GM21390 (cell line): ENCODE data around the gene AHR.
"Not testable (repeated sequence)": the region's sequence is repeated elsewhere in the genome, so short reads cannot be mapped to it uniquely, and the experiment has no call there.

Source experiments
- ATAC-seq: cut with Tn5 transposase; IDR thresholded peaks from one replicate; pipeline ENCODE4 v1.9.1; 2021; ENCODE audit not compliant: unreplicated experiment

AHR gene

DNA sequence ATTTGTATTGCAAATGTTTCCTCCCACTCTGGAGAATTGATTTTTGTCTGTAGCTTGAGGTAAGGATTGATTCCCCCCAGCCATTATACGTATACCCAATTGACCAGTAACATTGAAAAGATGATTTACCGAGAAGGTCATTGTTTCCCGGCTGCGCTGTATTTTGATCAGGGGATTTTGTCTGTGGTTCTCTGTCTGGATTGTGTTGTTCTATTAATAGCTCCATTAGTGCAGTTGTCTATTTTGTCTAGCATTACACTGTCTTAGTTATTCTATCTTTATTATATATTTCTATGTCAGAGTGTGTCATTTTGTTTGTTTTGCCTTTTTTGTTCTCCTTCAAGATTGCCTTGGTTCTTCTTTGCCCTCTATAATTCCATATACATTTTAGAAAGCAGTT is 37.7 kb downstream of the AHR start:
- no peak for ATAC-seq

DNA sequence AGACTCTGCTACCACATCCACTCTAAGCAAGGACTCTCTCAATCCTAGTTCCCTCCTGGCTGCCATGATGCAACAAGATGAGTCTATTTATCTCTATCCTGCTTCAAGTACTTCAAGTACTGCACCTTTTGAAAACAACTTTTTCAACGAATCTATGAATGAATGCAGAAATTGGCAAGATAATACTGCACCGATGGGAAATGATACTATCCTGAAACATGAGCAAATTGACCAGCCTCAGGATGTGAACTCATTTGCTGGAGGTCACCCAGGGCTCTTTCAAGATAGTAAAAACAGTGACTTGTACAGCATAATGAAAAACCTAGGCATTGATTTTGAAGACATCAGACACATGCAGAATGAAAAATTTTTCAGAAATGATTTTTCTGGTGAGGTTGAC is 40.7 kb downstream of the AHR start:
- no peak for ATAC-seq

DNA sequence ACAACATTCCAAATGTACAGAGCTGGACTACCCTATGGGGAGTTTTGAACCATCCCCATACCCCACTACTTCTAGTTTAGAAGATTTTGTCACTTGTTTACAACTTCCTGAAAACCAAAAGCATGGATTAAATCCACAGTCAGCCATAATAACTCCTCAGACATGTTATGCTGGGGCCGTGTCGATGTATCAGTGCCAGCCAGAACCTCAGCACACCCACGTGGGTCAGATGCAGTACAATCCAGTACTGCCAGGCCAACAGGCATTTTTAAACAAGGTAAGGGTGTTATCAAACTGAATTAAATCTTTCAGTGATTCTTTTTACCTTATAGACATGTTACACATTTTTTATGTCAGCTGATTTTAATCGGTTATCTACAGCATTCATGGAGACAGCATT is 41.5 kb downstream of the AHR start:
- ATAC-seq, result no peak

DNA sequence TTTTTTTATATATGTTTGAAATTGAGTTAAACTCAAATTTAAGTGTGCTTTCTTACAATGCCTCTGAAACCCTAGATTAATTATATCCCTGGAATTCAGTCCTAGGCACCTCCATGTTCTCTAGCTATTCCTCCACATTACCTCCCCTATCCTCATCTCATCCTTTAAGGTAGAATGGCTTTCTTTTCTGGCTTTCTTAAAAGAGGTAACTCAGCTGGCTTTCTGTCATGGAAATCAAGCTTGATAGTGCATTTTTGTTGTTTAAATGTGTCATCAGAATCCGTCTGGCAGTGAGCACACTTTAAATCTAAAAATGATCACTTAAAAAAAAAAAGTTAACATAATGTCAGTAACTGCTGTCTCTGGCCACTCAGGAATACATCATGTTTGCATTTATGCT is 42.2 kb downstream of the AHR start:
- ATAC-seq, result no peak

DNA sequence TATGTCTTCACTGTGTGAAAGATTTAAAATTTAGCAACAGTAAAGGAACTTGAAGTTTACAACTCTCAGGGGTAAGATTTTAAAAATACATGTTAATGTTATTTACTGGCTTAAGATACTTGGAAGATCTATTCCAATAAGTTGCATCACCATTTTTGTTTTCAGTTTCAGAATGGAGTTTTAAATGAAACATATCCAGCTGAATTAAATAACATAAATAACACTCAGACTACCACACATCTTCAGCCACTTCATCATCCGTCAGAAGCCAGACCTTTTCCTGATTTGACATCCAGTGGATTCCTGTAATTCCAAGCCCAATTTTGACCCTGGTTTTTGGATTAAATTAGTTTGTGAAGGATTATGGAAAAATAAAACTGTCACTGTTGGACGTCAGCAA is 44.3 kb downstream of the AHR start:
- ATAC-seq, result no peak

DNA sequence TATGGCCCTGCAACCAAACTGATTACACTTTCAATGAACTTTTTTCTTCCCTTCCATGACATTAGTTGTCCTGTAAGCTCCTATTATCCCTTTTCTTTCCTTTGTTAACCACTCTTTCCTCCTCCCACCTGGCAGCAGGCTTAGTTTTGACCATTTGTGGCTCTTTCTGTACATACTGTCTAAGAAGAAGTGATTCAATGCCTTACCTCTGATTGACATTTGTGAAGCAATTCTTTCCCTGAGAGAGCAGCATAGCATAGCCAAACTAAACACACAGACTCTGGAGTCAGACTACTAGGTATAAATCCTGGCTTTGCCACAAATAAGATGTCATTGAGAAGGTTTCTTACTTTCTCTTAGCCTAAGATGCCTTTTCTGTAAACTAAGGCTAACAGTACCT is 48.9 kb downstream of the AHR start:
- ATAC-seq, result no peak

DNA sequence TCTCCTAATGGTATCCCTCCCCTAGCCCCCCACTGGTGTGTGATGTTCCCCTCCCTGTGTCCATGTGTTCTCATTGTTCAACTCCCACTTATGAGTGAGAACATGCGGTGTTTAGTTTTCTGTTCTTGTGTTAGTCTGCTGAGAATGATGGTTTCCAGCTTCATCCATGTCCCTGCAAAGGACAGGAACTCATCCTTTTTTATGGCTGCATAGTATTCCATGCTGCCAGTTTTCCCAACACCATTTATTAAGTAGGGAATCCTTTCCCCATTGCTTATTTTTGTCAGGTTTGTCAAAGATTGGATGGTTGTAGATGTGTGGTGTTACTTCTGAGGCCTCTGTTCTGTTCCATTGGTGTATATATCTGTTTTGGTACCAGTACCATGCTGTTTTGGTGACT is 50.5 kb downstream of the AHR start:
- ATAC-seq, result not testable (repeated sequence)

DNA sequence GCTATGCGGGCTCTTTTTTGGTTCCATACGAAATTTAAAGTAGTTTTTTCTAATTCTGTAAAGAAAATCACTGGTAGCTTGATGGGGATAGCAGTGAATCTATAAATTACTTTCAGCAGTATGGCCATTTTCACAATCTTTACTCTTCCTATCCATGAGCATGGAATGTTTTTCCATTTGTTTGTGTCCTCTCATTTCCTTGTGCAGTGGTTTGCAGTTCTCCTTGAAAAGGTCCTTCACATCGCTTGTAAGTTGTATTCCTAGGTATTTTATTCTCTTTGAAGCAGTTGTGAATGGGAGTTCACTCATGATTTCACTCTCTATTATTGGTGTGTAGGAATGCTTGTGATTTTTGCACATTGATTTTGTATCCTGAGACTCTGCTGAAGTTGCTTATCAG is 51.9 kb downstream of the AHR start:
- ATAC-seq, result not testable (repeated sequence)

DNA sequence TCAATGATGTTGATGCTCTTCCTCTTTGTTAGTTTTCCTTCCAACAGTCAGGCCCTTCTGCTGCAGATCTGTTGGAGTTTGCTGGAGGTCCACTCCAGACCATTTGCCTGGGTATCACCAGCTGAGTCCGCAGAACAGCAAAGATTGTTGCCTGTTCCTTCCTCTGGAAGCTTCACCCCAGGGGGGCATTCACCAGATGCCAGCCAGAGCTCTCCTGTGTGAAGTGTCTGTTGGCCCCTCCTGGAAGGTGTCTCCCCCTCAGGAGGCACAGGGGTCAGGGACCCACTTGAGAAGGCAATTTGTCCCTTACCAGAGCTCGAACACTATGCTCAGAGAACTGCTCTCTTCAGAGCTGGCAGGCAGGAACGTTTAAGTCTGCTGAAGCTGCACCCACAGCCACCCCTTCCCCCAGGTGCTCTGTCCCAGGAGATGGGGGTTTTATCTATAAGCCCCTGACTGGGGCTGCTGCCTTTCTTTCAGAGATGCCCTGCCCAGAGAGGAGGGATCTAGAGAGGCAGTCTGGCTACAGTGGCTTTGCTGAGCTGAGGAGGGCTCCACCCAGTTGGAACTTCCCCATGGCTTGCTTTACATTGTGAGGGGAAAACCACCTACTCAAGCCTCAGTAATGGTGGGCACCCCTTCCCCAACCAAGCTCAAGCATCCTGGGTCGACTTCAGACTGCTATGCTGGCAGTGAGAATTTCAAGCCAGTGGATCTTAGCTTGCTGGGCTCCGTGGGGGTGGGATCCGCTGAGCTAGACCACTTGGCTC is 55.4 kb downstream of the AHR start:
- not testable (repeated sequence) for ATAC-seq

DNA sequence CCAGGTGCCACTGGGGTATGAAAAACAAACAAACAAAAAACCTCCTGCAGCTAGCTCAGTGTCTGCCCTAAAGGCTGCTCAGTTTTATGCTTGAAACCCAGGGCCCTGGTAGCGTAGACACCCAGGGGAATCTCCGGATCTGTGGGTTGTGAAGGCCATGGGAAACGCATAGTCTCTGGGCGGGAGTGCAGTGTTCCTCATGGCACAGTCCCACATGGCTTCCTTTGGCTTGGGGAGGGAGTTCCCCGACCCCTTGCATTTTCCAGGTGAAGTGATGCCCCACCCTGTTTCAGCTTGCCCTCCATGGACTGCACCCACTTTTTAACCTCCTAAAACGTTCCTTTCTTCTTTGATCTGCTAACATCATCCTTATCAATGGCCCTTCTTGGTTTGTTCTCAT is 56.0 kb downstream of the AHR start:
- ATAC-seq, result no peak

DNA sequence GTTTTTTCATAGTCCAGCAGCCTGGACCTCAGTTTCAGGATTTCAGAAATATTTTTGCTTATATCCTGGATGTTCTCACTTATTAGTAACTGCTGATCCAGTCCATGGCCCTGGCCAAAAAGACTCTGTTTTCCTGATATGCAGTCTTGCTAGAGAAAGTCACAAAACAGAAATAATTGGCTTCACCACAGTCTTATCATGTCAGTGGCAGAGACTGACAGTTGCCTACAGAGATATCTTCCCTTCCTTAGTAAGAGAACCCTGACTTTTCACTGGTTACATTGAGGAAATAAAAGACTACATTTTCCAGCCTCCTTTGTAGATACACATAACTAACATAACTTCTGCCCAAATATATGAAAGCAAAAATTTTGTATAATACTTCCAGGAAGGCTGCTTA is 56.6 kb downstream of the AHR start:
- ATAC-seq, result no peak

DNA sequence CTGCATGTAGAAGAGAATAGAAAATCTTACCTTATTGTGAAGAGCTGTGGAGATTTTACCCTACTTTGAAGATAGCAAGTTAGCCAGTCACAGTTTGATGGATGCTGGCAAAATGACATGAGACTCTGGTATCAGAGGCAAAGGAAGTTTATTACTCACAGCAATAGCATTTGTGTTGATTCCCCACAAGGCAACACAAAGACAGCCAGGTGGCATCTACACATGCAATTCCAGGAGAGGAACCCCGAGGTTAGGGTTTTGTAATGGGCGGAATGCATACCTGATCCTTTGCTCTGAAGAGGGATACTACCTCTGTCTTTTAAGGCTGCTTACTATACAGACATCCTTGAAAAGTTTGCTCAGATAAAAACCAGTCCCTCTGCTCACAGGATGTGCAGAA is 59.5 kb downstream of the AHR start:
- no peak for ATAC-seq

DNA sequence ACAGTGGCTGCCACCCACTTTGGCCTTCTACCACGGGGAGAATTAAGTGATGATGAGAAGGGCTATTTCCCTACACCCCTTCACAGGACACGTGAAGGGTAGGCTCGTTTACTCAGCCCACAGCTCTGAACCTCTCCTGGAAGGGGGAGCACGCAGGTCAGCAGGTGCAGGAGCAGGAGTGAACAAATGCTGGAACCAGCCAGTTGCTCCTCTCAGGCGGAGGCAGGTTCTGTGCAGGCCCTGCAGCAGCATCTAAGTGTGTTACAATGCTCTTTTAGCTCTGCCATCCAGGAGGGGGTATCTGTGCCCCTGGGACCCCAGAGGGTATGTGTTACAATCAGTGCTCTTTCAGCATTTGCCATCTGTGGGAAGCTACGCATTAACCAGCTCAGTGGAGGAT is 61.2 kb downstream of the AHR start:
- no peak for ATAC-seq

DNA sequence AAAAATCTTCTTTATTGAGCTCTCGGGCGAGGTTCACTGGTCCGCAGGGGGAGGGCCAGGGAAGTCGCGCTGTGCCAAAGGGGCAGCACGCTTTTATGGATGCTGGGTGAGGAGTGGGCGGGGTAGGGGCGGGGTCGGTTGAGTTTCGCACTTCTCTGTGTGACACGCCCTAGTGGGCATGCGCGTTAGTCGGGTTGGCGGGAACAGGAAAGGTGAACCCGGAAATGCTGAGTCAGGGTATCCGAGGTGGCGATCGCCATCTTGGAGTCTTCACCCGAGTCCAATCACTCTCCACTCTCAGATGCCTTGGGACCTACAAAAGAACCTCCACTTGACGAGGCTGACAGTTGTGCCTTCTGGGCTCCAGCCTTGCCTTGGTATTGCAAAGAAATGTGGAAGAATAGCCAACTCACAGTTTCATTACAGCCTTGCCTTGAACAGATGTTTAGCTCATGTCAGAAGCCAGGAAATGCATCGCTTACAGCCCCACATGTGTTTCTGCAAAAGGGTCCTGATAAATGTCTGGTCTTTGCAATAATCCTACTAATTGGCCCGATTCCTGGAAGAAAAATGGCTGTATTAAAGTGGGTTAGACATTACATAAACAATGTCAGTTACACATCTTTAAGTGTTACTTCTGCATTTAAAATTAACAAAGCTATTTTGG is 64.1 kb downstream of the AHR start:
- ATAC-seq, result no peak

DNA sequence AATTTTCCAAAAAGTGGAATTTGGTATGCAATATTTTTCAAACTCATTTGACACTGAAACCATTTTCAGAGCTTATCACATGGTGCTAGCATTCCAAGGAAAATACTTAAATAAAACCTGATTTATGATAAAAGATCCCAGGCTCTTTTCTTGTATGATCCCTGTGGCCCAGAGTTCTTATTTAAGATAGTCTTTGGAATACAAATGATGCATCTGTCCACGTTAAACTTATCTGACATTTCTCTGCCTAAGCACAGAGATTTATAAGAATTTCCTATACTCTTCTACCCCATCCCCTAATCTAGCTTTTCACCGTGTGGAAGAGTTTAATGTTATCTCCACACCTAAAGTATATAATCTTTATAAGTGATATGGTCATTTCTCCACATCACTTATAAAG is 66.2 kb downstream of the AHR start:
- no peak for ATAC-seq

DNA sequence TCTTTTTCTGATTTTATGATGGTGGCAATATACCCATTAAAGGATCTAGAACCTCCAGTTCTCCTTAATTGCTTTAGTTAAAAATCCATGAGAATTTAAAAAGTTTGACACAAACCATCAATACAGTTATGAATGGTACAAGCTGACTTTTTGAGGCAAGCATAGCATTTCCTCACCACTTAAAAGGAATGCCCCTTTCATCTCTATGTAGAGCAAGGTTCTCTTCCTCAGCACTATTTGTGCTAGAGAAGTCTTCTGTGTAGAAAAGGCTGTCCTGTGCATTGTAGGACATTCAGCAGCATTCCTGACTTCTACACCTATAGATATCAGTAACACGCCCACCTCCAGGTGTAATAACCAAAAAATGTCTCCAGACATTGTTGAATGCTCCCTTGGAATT is 67.3 kb downstream of the AHR start:
- ATAC-seq, result no peak

DNA sequence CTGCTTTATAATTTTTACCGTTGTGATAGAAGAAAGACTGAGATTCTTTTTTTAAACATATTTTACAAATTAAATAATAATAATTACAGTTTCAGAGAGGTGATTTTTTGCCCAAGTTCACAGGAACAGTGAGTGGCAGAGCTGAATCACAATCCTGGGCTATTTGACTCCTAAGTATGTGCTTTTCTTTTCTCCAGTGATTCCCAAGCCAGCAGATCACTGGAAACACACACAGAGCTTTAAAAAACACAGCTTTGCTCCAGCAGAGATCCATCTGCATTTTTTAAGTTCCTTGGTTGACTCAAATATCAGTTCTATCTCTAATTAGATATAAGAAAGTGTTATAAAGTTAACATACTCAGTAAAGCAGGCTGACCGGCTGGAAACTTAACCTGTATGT is 69.0 kb downstream of the AHR start:
- no peak for ATAC-seq

DNA sequence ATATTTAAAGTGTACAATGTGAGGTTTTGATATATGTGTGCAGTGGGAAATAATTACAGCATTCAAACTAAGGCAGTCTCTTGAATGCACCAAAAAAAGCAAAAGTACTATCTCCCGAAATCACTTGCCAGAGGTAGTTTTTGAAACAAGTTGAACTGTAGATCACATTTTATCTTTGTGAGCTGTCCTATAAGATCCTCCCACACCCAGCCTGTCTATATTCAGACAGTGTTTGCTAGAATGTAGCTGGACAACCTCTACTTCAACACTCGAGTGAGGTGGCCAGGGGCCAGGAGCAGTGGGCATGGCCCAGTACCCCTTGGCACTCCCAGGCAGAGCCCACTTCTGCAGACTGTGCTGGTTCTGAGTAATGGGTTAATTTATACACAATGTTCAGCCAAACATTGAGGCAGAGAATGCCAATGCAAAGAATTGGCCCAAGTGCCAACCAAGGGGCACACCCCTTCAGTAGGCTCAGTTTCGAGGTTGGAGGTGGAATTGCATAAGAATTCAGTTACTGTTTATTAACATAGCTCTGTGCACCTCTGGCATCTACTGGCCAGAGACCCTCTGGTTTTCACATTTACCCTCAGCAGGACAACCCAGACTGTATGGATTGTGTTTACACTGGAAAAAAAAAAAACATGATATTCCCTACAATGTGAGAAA is 70.5 kb downstream of the AHR start:
- ATAC-seq, result no peak

DNA sequence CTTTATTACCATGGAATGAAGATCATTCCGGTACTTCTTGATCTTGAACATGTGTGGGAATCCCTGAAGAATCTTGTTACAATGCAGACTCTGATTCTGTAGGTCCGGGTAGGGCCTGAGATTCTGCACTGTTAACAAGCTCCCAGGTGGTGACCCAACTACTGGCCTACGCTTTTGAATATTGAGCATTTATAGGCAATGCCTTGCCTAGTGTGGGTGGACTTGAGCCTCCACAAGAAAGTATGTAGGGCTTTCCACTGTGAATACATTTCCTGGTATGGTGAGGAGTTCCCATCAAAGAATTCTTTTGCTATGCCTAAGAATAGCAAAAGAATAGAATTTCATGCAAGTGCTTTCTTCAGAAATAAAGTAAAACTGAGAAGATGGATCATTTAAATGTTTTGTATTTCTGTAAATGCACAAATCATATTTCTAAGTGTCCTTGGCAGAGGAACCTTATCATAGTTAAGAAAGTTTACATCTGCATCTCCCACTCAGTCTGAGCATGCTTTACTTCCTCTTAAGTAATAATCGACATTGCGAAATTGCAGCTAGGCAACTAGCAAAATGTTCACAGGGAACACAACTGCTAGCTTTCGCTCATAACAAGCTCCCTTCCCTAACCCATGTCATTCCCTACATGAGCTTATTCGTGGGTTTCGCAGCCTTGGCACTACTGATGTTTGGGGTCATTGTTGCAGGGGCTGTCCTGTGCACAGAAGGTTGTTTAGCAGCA is 71.4 kb downstream of the AHR start:
- ATAC-seq, result no peak

DNA sequence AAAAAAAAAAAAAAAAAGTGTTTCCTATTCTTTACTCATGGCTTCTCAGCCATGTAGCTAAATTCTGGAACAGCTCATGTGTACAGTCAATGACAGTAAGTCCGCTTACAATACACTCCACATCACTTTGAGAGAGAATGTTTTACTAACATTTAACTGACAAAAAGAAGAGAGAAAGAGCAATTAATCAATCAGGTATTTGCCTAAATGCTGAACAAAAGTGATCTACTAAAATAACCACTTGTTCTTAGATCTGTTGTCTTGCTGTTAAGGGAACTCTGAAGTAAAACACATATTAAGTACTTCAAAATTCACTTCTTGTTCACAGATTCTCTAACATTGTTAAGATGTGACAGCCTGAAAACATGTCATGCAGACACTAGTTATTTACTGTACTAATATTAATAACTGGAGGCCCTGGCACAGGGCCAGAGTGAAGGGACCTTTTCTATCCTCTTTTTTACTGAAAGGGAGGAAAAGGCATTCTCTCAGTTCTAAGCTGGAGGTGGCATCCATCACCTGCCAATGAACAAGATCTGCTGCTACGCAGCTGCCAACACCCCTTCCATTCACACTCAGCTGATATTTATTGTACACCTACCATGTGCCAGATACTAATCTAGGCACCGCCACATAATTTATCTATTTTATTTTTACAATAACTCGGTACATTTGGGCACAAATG is 72.6 kb downstream of the AHR start:
- ATAC-seq, result no peak
